ENCODE measurements around the gene BMPR1A.

BMPR1A gene

GRCh38 chr10:86775056-86775869, 18.8 kb downstream of the BMPR1A start:
- Histone ChIP-seq H3K27ac (ENCODE audit: insufficient read depth in 1 of 2, low read depth in 1 of 2, low read length in 2 of 2, poor library complexity in 1 of 2, severe bottlenecking in 2 of 2) (no peak overlapping the region), H3K36me3 (ENCODE audit: control insufficient read depth in 4 of 4, insufficient read depth in 4 of 4, low read length in 3 of 4) (no peaks in the 10 kb centered on the region), H3K9me3 (ENCODE audit: control extremely low read depth in 1 of 5, control insufficient read depth in 4 of 5, insufficient read depth in 2 of 5, low read depth in 1 of 5, low read length in 4 of 5) (no peaks in the 10 kb centered on the region), H3K27me3 (replicated peaks in 2 of 5; ENCODE audit: control insufficient read depth in 4 of 5, insufficient read depth in 5 of 5, low read length in 4 of 5) (peaks cover 0 to 12% (median 3%) of the 10 kb centered on the region in 5 experiments), H3K4me3 (ENCODE audit: control insufficient read depth in 1 of 7, extremely low read depth in 1 of 7, insufficient read depth in 4 of 7, low read depth in 2 of 7, low read length in 6 of 7) (no peak overlapping the region), H3K4me1 (ENCODE audit: control extremely low read depth in 1 of 4, control insufficient read depth in 4 of 4, insufficient read depth in 4 of 4, low read length in 3 of 4) (no peaks in the 10 kb centered on the region)
- ChIA-PET POLR2A (no interaction called here), CTCF (no interaction called here)
- WGBS (ENCODE audit: insufficient coverage): 62% methylated on average over 5 of the region's 6 CpGs
- DNase-seq: no peak

DNA sequence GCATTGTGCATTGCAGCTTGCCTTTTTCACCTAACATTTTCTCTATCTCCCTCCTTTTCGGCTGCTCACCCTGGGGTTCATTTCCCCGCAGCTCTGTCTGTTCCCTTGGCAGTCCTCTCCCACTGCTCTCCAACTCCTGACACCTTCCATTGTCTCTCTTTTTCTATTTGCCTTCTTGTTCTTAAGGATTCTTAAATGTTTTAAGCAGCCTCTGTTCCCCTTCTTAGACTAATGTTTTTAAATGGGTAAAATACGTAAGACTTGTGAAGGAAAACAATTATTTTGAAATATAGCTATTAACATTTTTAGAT, 19.4 kb downstream of the BMPR1A start:
- Histone ChIP-seq H3K27ac (ENCODE audit: insufficient read depth in 1 of 2, low read depth in 1 of 2, low read length in 2 of 2, poor library complexity in 1 of 2, severe bottlenecking in 2 of 2) (no peak overlapping the region), H3K9me3 (ENCODE audit: control extremely low read depth in 1 of 5, control insufficient read depth in 4 of 5, insufficient read depth in 2 of 5, low read depth in 1 of 5, low read length in 4 of 5) (no peaks in the 10 kb centered on the region), H3K4me1 (ENCODE audit: control extremely low read depth in 1 of 4, control insufficient read depth in 4 of 4, insufficient read depth in 4 of 4, low read length in 3 of 4) (no peaks in the 10 kb centered on the region), H3K36me3 (ENCODE audit: control insufficient read depth in 4 of 4, insufficient read depth in 4 of 4, low read length in 3 of 4) (no peaks in the 10 kb centered on the region), H3K4me3 (ENCODE audit: control insufficient read depth in 1 of 7, extremely low read depth in 1 of 7, insufficient read depth in 4 of 7, low read depth in 2 of 7, low read length in 6 of 7) (no peak overlapping the region), H3K27me3 (replicated peaks in 2 of 5; ENCODE audit: control insufficient read depth in 4 of 5, insufficient read depth in 5 of 5, low read length in 4 of 5) (peaks cover 0 to 12% (median 3%) of the 10 kb centered on the region in 5 experiments)
- POLR2A ChIA-PET: no interaction called here
- 91% methylated on average over 2 of the region's 3 CpGs for WGBS (ENCODE audit: insufficient coverage)
- CTCF ChIA-PET: no interaction called here
- DNase-seq: no peak

- no peak for DNase-seq
- ChIA-PET POLR2A (no interaction called here), CTCF (no interaction called here)
- peaks cover 0 to 11% (median 3%) of the 10 kb centered on the region in 5 experiments for H3K27me3 ChIP-seq (replicated peaks in 2 of 5; ENCODE audit: control insufficient read depth in 4 of 5, insufficient read depth in 5 of 5, low read length in 4 of 5)
- no peak overlapping the region for H3K27ac ChIP-seq (ENCODE audit: insufficient read depth in 1 of 2, low read depth in 1 of 2, low read length in 2 of 2, poor library complexity in 1 of 2, severe bottlenecking in 2 of 2)
- H3K4me1 ChIP-seq (ENCODE audit: control extremely low read depth in 1 of 4, control insufficient read depth in 4 of 4, insufficient read depth in 4 of 4, low read length in 3 of 4): no peaks in the 10 kb centered on the region
- H3K4me3 ChIP-seq (ENCODE audit: control insufficient read depth in 1 of 7, extremely low read depth in 1 of 7, insufficient read depth in 4 of 7, low read depth in 2 of 7, low read length in 6 of 7): no peak overlapping the region
- 100% methylated on average over 3 of the region's 5 CpGs for WGBS (ENCODE audit: insufficient coverage)
- H3K9me3 ChIP-seq (ENCODE audit: control extremely low read depth in 1 of 5, control insufficient read depth in 4 of 5, insufficient read depth in 2 of 5, low read depth in 1 of 5, low read length in 4 of 5): peaks cover 0 to 3% (median 0%) of the 10 kb centered on the region in 5 experiments
- H3K36me3 ChIP-seq (ENCODE audit: control insufficient read depth in 4 of 4, insufficient read depth in 4 of 4, low read length in 3 of 4): no peaks in the 10 kb centered on the region
Measured at GRCh38 chr10:86779220-86780017, 23.0 kb downstream of the BMPR1A start.

GRCh38 chr10:86782701-86783418, 26.4 kb downstream of the BMPR1A start:
- no peak for DNase-seq
- ChIA-PET CTCF (no interaction called here), POLR2A (interaction anchor here (0.6 kb wide), 1 partner anchor 20 kb away, joined by 3 read pairs; no protein-coding TSS in a partner anchor)
- Histone ChIP-seq H3K27ac (ENCODE audit: insufficient read depth in 1 of 2, low read depth in 1 of 2, low read length in 2 of 2, poor library complexity in 1 of 2, severe bottlenecking in 2 of 2) (no peak overlapping the region), H3K4me1 (ENCODE audit: control extremely low read depth in 1 of 4, control insufficient read depth in 4 of 4, insufficient read depth in 4 of 4, low read length in 3 of 4) (no peaks in the 10 kb centered on the region), H3K4me3 (ENCODE audit: control insufficient read depth in 1 of 7, extremely low read depth in 1 of 7, insufficient read depth in 4 of 7, low read depth in 2 of 7, low read length in 6 of 7) (no peak overlapping the region), H3K36me3 (ENCODE audit: control insufficient read depth in 4 of 4, insufficient read depth in 4 of 4, low read length in 3 of 4) (no peaks in the 10 kb centered on the region), H3K9me3 (ENCODE audit: control extremely low read depth in 1 of 5, control insufficient read depth in 4 of 5, insufficient read depth in 2 of 5, low read depth in 1 of 5, low read length in 4 of 5) (peaks cover 0 to 9% (median 0%) of the 10 kb centered on the region in 5 experiments), H3K27me3 (replicated peaks in 2 of 5; ENCODE audit: control insufficient read depth in 4 of 5, insufficient read depth in 5 of 5, low read length in 4 of 5) (peaks cover 0 to 5% (median 3%) of the 10 kb centered on the region in 5 experiments)
- WGBS (ENCODE audit: insufficient coverage): no CpG with 5 or more reads among the region's 1 CpG

GRCh38 chr10:86785037-86785436, 28.6 kb downstream of the BMPR1A start:
- POLR2A ChIA-PET: no interaction called here

GRCh38 chr10:86785968-86786367, 29.5 kb downstream of the BMPR1A start:
- 94% methylated on average over 5 of the region's 5 CpGs for WGBS (ENCODE audit: insufficient coverage)
- POLR2A ChIA-PET: no interaction called here
- H3K9me3 ChIP-seq (ENCODE audit: control extremely low read depth in 1 of 5, control insufficient read depth in 4 of 5, insufficient read depth in 2 of 5, low read depth in 1 of 5, low read length in 4 of 5): peaks cover 0 to 10% (median 0%) of the 10 kb centered on the region in 5 experiments
- H3K36me3 ChIP-seq (ENCODE audit: control insufficient read depth in 4 of 4, insufficient read depth in 4 of 4, low read length in 3 of 4): no peaks in the 10 kb centered on the region
- H3K27ac ChIP-seq (ENCODE audit: insufficient read depth in 1 of 2, low read depth in 1 of 2, low read length in 2 of 2, poor library complexity in 1 of 2, severe bottlenecking in 2 of 2): no peak overlapping the region
- DNase-seq: no peak
- peaks cover 0 to 5% (median 3%) of the 10 kb centered on the region in 5 experiments for H3K27me3 ChIP-seq (replicated peaks in 2 of 5; ENCODE audit: control insufficient read depth in 4 of 5, insufficient read depth in 5 of 5, low read length in 4 of 5)
- H3K4me1 ChIP-seq (ENCODE audit: control extremely low read depth in 1 of 4, control insufficient read depth in 4 of 4, insufficient read depth in 4 of 4, low read length in 3 of 4): no peaks in the 10 kb centered on the region
- CTCF ChIA-PET: no interaction called here
- H3K4me3 ChIP-seq (ENCODE audit: control insufficient read depth in 1 of 7, extremely low read depth in 1 of 7, insufficient read depth in 4 of 7, low read depth in 2 of 7, low read length in 6 of 7): no peak overlapping the region

More at GRCh38 chr10:86785037-86785436, 28.6 kb downstream of the BMPR1A start:
- Histone ChIP-seq H3K36me3 (ENCODE audit: control insufficient read depth in 4 of 4, insufficient read depth in 4 of 4, low read length in 3 of 4) (no peaks in the 10 kb centered on the region), H3K4me3 (ENCODE audit: control insufficient read depth in 1 of 7, extremely low read depth in 1 of 7, insufficient read depth in 4 of 7, low read depth in 2 of 7, low read length in 6 of 7) (no peak overlapping the region), H3K4me1 (ENCODE audit: control extremely low read depth in 1 of 4, control insufficient read depth in 4 of 4, insufficient read depth in 4 of 4, low read length in 3 of 4) (no peaks in the 10 kb centered on the region), H3K27me3 (replicated peaks in 2 of 5; ENCODE audit: control insufficient read depth in 4 of 5, insufficient read depth in 5 of 5, low read length in 4 of 5) (peaks cover 0 to 5% (median 3%) of the 10 kb centered on the region in 5 experiments), H3K9me3 (ENCODE audit: control extremely low read depth in 1 of 5, control insufficient read depth in 4 of 5, insufficient read depth in 2 of 5, low read depth in 1 of 5, low read length in 4 of 5) (peaks cover 0 to 10% (median 0%) of the 10 kb centered on the region in 5 experiments), H3K27ac (ENCODE audit: insufficient read depth in 1 of 2, low read depth in 1 of 2, low read length in 2 of 2, poor library complexity in 1 of 2, severe bottlenecking in 2 of 2) (no peak overlapping the region)
- WGBS (ENCODE audit: insufficient coverage): 100% methylated on average over 1 of the region's 4 CpGs
- DNase-seq: no peak
- CTCF ChIA-PET: no interaction called here

All from common myeloid progenitor, CD34-positive (primary cell).